Dermis blood vessel endothelial cell (primary cell): Measurements from ENCODE around the gene SUPT6H. TPM values are rescaled to one million over a fixed set of nuclear protein-coding genes. Genes with fewer than 3 reads are reported as not detected.

Experiments
- DNase-seq: peaks from one replicate; pipeline ENCODE4 v3.0.0; 2010
- total RNA-seq: library from RNA; depleted of rRNA; stranded (reverse); fragments of >200 nt; gene quantifications from 2 replicates; pipeline ENCODE4 v1.2.3, GENCODE V29; 2014

SUPT6H gene
- total RNA-seq, 1 donor from 2014 or later: 42.2 TPM

- no peak for DNase-seq
Measured at GRCh38 chr17:28751600-28752366, 89.8 kb downstream of the SUPT6H start.

Other genes starting within 250 kb of the SUPT6H start
- gene SLC13A2, start 188.6 kb upstream of the SUPT6H start, total RNA-seq: not detected in 2 replicates
- not detected in 2 replicates for gene FOXN1, start 155.9 kb upstream of the SUPT6H start, total RNA-seq
- 31.9 and 32.0 TPM in 2 replicates for gene UNC119, start 109.6 kb upstream of the SUPT6H start, total RNA-seq
- gene PIGS, start 90.7 kb upstream of the SUPT6H start, total RNA-seq: 65.9 and 86.0 TPM in 2 replicates
- 23.5 and 29.9 TPM in 2 replicates for gene ALDOC, start 85.3 kb upstream of the SUPT6H start, total RNA-seq
- 10.6 and 47.7 TPM in 2 replicates for gene SPAG5, start 63.2 kb upstream of the SUPT6H start, total RNA-seq
- 4.7 and 8.3 TPM in 2 replicates for gene RSKR, start 48.0 kb upstream of the SUPT6H start, total RNA-seq
- gene BLTP2, start 17.0 kb upstream of the SUPT6H start, total RNA-seq: 163 and 213 TPM in 2 replicates
- gene SDF2, start 299 bp upstream of the SUPT6H start, total RNA-seq: 48.9 and 79.5 TPM in 2 replicates
- gene PROCA1, start 49.7 kb downstream of the SUPT6H start, total RNA-seq: 0.51 and 0.56 TPM in 2 replicates
- 25.6 and 36.9 TPM in 2 replicates for gene RAB34, start 55.7 kb downstream of the SUPT6H start, total RNA-seq
- 777 and 912 TPM in 2 replicates for gene RPL23A, start 57.8 kb downstream of the SUPT6H start, total RNA-seq
- gene TLCD1, start 64.0 kb downstream of the SUPT6H start, total RNA-seq: 0.85 and 0.93 TPM in 2 replicates
- gene NEK8, start 66.6 kb downstream of the SUPT6H start, total RNA-seq: 2.9 and 3.9 TPM in 2 replicates
- gene TRAF4, start 81.8 kb downstream of the SUPT6H start, total RNA-seq: 32.1 and 37.4 TPM in 2 replicates
- gene FAM222B, start 180.6 kb downstream of the SUPT6H start, total RNA-seq: 9.5 and 14.6 TPM in 2 replicates
- gene ERAL1, start 192.8 kb downstream of the SUPT6H start, total RNA-seq: 37.8 and 49.1 TPM in 2 replicates
- gene FLOT2, start 235.5 kb downstream of the SUPT6H start, total RNA-seq: 130 and 195 TPM in 2 replicates
- gene DHRS13, start 240.9 kb downstream of the SUPT6H start, total RNA-seq: 18.7 and 20.5 TPM in 2 replicates